ENCODE measurements around the gene ZNF582.

ZNF582 gene

DNA sequence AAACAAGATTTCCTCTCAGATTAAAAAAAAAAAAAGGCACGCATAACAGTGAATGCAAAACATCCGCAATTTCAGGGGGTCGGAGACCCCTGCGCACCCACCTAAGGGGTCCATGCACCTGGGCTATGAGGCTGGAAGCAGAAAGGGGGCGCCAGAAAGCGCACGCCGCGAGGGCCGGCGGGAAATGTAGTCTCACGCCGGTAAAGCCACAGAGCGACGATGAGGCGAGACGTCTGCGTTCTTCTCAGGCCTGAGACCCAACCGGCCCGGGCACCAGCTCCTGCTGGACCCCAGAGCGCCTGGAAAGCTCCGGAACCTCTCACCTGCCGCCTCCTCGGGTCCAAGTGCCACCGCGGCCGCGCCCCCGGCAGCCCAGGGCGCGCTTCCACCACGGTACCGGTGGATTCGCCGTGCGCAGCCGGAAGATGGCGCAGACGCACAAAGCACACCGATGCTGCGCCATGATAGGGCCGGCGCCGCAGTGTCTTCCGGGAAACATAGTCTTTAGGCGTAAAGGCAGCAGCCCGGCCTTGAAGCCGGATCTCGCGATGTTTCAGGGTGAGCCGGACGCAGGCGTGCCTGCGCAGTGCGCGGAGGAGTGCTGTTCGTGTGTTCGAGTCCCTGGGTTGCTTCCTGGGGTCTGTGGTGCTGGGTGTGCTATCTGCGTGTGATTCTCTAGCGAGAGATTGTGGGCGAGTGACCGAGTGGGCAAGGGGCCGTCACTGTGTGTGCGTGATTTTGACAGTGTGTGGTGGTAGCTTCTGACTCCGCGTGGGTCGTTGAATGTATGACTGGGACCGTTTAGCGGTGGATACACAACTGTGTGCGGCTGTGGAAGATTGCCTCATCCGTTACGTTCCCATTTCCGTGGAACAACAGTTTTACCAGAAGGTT is at the start of gene ZNF582:
ZNF582 (minus strand) TSS at position 416 of the 894 bp plus-strand sequence. CDS start 1,782 bp downstream, outside the sequence.
- peak; percentile 94 for DNase-seq

GRCh38 chr19:56441206-56441792 is 48.0 kb upstream of the ZNF582 start:
- DNase-seq, result no peak

DNA sequence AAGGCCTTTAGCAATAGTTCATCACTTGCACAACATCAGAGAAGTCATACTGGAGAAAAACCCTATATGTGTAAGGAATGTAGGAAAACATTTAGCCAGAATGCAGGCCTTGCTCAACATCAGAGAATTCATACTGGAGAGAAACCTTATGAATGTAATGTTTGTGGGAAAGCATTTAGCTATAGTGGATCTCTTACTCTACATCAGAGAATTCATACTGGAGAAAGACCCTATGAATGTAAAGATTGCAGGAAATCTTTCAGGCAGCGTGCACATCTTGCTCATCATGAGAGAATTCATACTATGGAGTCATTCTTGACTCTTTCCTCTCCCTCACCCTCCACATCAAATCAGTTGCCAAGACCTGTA is 30.6 kb upstream of the ZNF582 start:
- no peak for DNase-seq

DNA sequence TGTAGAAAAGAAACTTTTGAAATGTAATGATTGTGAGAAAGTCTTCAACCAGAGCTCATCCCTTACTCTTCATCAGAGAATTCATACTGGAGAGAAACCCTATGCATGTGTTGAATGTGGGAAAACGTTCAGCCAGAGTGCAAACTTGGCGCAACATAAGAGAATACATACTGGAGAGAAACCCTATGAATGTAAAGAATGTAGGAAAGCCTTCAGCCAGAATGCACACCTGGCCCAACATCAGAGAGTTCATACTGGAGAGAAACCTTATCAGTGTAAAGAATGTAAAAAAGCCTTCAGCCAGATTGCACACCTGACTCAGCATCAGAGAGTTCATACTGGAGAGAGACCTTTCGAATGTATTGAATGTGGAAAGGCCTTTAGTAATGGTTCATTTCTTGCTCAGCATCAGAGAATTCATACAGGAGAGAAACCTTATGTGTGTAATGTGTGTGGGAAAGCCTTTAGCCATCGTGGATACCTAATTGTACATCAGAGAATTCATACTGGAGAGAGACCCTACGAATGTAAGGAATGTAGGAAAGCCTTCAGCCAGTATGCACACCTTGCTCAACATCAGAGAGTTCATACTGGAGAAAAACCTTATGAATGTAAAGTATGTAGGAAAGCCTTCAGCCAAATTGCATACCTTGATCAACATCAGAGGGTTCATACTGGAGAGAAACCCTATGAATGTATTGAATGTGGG is 30.1 kb upstream of the ZNF582 start:
- no peak for DNase-seq

- no peak for DNase-seq
Observed at GRCh38 chr19:56405062-56405461, 11.7 kb upstream of the ZNF582 start.

- no peak for DNase-seq
Observed at GRCh38 chr19:56404705-56405056, 11.3 kb upstream of the ZNF582 start.

- peak; percentile 92 for DNase-seq
Observed at GRCh38 chr19:56403764-56404704, 10.7 kb upstream of the ZNF582 start, which contains the start of gene ZNF583. ZNF583 (plus strand) TSS chr19:56404332; CDS start chr19:56407115, 2,783 bp downstream.

- no peak for DNase-seq
Observed at GRCh38 chr19:56403261-56403660, 9.9 kb upstream of the ZNF582 start.

DNA sequence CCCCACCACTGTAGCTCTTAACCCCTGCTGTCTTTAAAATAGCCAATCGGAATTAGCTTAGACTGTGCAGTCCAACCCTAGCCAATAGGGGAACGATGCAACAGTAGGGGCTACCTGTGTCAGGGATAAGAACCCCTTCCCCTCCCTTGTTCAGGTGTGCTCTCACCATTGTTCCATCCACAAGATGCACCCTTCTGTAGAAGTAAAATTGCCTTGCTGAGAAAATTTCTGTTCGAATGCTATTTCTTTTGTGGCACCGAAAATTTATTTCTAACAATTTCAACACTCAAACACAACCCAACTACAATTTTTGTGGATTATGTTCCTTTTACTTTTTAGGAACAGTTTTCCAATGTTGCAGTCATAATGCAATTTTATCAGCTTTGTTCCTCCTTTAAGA is 7.2 kb upstream of the ZNF582 start:
- DNase-seq, result no peak

- DNase-seq, result no peak
Observed at GRCh38 chr19:56398809-56399208, 5.5 kb upstream of the ZNF582 start.

- DNase-seq, result no peak
Observed at GRCh38 chr19:56383826-56384605, 9.3 kb downstream of the ZNF582 start.

- no peak for DNase-seq
Observed at GRCh38 chr19:56377105-56377924, 16.0 kb downstream of the ZNF582 start.

DNA sequence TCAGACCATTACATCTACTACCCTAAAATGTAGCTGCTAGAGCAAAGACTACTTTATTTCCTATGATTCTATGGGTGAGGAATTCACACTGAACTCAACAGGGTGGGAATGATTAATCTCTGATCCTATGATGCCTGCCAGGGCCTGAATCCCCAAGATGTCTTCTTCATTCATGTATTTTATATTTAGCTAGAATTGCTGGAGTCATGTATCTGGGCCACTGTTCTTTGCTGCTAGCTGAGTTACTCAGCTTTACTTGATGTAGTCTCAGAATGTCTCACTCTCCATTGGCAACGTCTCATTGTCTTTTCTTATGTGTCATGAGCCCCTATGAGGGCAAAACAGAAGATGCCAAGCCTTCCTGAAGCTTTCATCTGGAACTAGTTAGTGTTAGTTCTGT is 21.1 kb downstream of the ZNF582 start:
- no peak for DNase-seq

GRCh38 chr19:56369886-56370676 is 23.3 kb downstream of the ZNF582 start:
- DNase-seq, result no peak

GRCh38 chr19:56367829-56368711 is 25.3 kb downstream of the ZNF582 start:
- peak; percentile 78 for DNase-seq

GRCh38 chr19:56360841-56361240 is 32.5 kb downstream of the ZNF582 start:
- no peak for DNase-seq

DNA sequence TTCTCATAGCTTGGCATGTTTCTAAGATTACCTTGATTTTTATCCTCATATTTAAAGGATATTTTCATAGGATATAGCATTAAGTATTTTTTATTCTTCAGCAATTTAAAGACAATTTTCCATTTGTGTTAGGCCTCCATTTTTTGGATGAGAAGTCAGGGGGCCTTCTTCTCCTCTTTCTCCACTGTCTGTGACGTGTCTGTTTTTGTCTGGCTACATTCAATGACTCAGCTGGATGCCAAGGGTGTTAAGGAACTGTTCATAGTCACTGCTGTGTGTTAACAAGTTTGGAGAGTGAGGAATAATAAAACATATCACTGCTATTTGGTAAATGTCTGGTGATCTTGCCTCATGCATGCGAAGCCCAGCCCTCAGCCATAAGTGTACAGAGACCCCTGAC is 36.4 kb downstream of the ZNF582 start:
- no peak for DNase-seq

- no peak for DNase-seq
Observed at GRCh38 chr19:56355517-56355916, 37.8 kb downstream of the ZNF582 start.

- no peak for DNase-seq
Observed at GRCh38 chr19:56351208-56351607, 42.1 kb downstream of the ZNF582 start.
